Endothelial cell of umbilical vein (primary cell): ENCODE measurements around the gene PTPN20.
"Not testable (repeated sequence)": the region's sequence is repeated elsewhere in the genome, so short reads cannot be mapped to it uniquely, and the experiment has no call there.

Source experiments
- CTCF ChIP-seq, 2 donors: IDR thresholded peaks; 1 replicate in 1 of 2; 2 replicates in 1 of 2; pipeline ENCODE4 v1.5.1; 2011; ENCODE audit warnings: low read length in 2 of 2, mild to moderate bottlenecking in 2 of 2, moderate library complexity in 2 of 2, control low read depth in 1 of 2, inconsistent platforms in 1 of 2, low read depth in 1 of 2; ENCODE audit not compliant: insufficient read depth in 1 of 2; ENCODE audit errors: extremely low read depth in 1 of 2
- EZH2 ChIP-seq: IDR thresholded peaks from 2 replicates; pipeline ENCODE4 v1.6.1; 2012; ENCODE audit warnings: borderline replicate concordance, low read depth, mild to moderate bottlenecking, moderate library complexity, low read length, inconsistent platforms; ENCODE audit not compliant: severe bottlenecking
- FOS ChIP-seq: IDR thresholded peaks from 2 replicates; pipeline ENCODE4 v1.6.1; 2011; ENCODE audit warnings: mild to moderate bottlenecking, low read length, moderate library complexity, borderline replicate concordance; ENCODE audit not compliant: insufficient read depth
- GATA2 ChIP-seq: IDR thresholded peaks from 2 replicates; pipeline ENCODE4 v1.7.0; 2011; ENCODE audit warnings: low read depth, mild to moderate bottlenecking, moderate library complexity, mixed read lengths, low read length; ENCODE audit not compliant: insufficient read length, insufficient read depth
- JUN ChIP-seq: IDR thresholded peaks from 2 replicates; pipeline ENCODE4 v1.6.1; 2011; ENCODE audit warnings: borderline replicate concordance, low read depth; ENCODE audit not compliant: insufficient read length, insufficient read depth
- MAX ChIP-seq: IDR thresholded peaks from 2 replicates; pipeline ENCODE4 v1.6.1; 2011; ENCODE audit not compliant: insufficient read depth, insufficient read length
- MYC ChIP-seq: IDR thresholded peaks from one replicate; pipeline ENCODE4 v1.6.1; 2011; ENCODE audit warnings: mild to moderate bottlenecking, low read depth, low read length
- POLR2A ChIP-seq: IDR thresholded peaks from 2 replicates; pipeline ENCODE4 v1.6.1; 2012; ENCODE audit warnings: low read depth, mild to moderate bottlenecking, control low read depth, low read length
- POLR2AphosphoS5 ChIP-seq: IDR thresholded peaks from 2 replicates; pipeline ENCODE4 v1.6.1; 2012; ENCODE audit warnings: low read depth, mild to moderate bottlenecking, control low read depth, low read length, moderate library complexity; ENCODE audit not compliant: insufficient read depth

- not testable (repeated sequence) for TF ChIP-seq CTCF (IDR thresholded peaks at IDR 0.05; ENCODE audit: extremely low read depth in 1 of 2, insufficient read depth in 1 of 2, low read depth in 1 of 2, low read length in 2 of 2); POLR2A; MAX; POLR2AphosphoS5; EZH2; MYC; JUN; FOS; GATA2
These were observed 35.9 kb upstream of the PTPN20 start for GRCh38 chr10:46875304-46875703.
